H1 (cell line): ENCODE results near the gene SMURF2.

Experiments used
- BACH1 ChIP-seq: IDR thresholded peaks from 2 replicates; pipeline ENCODE4 v1.6.1; 2012; ENCODE audit warnings: low read length, improper control_type of control experiment
- BCL11A ChIP-seq, 2 experiments: IDR thresholded peaks; one replicate each; pipeline ENCODE4 v1.6.1; 2011; ENCODE audit warnings: low read depth in 2 of 2, low read length in 2 of 2, mild to moderate bottlenecking in 2 of 2
- BRCA1 ChIP-seq: IDR thresholded peaks from 2 replicates; pipeline ENCODE4 v1.6.1; 2012; ENCODE audit warnings: low read depth, low read length, improper control_type of control experiment
- CBX5 ChIP-seq: fragments of 300-800, 300-1000 bp; sonication (generic); IDR thresholded peaks from 2 replicates; pipeline ENCODE4 v1.7.1; 2016; ENCODE audit warnings: antibody characterized with exemption, low read length, low read depth
- EP300 ChIP-seq, 2 experiments: IDR thresholded peaks; 1 replicate in 1 of 2; 2 replicates in 1 of 2; pipeline ENCODE4 v1.6.1; 2011 to 2012; ENCODE audit warnings: low read depth in 2 of 2, low read length in 2 of 2, mild to moderate bottlenecking in 2 of 2, borderline replicate concordance in 1 of 2, inconsistent platforms in 1 of 2, moderate library complexity in 1 of 2
- POLR2AphosphoS5 ChIP-seq: IDR thresholded peaks from 2 replicates; pipeline ENCODE4 v1.6.1; 2011; ENCODE audit warnings: low read depth, low read length
- RXRA ChIP-seq: IDR thresholded peaks from 2 replicates; pipeline ENCODE4 v1.6.1; 2011; ENCODE audit warnings: low read depth, mild to moderate bottlenecking, low read length, moderate library complexity; ENCODE audit not compliant: insufficient read depth
- SUZ12 ChIP-seq: fragments of 200-600 bp; sonication (generic); IDR thresholded peaks from 2 replicates; pipeline ENCODE4 v1.6.1; 2012; ENCODE audit warnings: mild to moderate bottlenecking, inconsistent platforms, low read length, moderate library complexity, mixed read lengths
- TF ChIP-seq, protein P1 (sequence below), 3 experiments: IDR thresholded peaks; 1 replicate in 2 of 3; 2 replicates in 1 of 3; pipeline versions ENCODE4 v1.5.1 to v1.6.1; 2011; ENCODE audit warnings: low read length in 3 of 3, mild to moderate bottlenecking in 3 of 3, inconsistent platforms in 2 of 3, low read depth in 1 of 3, moderate library complexity in 1 of 3; ENCODE audit not compliant: insufficient read depth in 1 of 3; ENCODE audit errors: control extremely low read depth in 1 of 3
- TF ChIP-seq, protein P2 (sequence below): IDR thresholded peaks from 2 replicates; pipeline ENCODE4 v1.6.1; 2012; ENCODE audit warnings: inconsistent platforms

DNA sequence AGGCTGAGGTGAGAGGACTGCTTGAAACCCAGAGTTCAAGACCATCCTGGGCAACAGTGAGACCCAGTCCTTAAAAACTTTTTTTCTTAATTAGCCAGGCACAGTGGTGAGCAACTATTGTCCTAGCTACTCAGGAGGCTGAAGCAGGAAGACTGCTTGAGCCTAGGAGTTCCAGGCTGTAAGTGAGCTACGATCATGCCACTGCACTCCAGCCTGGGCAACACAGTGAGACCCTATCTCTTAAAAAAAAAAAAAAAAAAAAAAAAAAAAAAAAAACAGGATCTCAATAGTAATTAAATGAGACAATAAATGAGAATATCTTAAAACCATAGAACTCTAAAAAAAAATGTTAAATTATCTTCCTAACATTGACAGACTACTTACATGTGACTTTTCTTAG is 14.3 kb downstream of the SMURF2 start:
- TF ChIP-seq, protein P1, sequence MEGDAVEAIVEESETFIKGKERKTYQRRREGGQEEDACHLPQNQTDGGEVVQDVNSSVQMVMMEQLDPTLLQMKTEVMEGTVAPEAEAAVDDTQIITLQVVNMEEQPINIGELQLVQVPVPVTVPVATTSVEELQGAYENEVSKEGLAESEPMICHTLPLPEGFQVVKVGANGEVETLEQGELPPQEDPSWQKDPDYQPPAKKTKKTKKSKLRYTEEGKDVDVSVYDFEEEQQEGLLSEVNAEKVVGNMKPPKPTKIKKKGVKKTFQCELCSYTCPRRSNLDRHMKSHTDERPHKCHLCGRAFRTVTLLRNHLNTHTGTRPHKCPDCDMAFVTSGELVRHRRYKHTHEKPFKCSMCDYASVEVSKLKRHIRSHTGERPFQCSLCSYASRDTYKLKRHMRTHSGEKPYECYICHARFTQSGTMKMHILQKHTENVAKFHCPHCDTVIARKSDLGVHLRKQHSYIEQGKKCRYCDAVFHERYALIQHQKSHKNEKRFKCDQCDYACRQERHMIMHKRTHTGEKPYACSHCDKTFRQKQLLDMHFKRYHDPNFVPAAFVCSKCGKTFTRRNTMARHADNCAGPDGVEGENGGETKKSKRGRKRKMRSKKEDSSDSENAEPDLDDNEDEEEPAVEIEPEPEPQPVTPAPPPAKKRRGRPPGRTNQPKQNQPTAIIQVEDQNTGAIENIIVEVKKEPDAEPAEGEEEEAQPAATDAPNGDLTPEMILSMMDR (IDR thresholded peaks at IDR 0.05; ENCODE audit: control extremely low read depth in 1 of 3, insufficient read depth in 1 of 3, low read depth in 1 of 3, low read length in 3 of 3), result no peak
- TF ChIP-seq SUZ12 (no peak), CBX5 (no peak), BACH1 (no peak), BCL11A (IDR thresholded peaks at IDR 0.05; ENCODE audit: low read depth in 2 of 2, low read length in 2 of 2) (no peak), EP300 (IDR thresholded peaks at IDR 0.05; ENCODE audit: borderline replicate concordance in 1 of 2, low read depth in 2 of 2, low read length in 2 of 2) (no peak), BRCA1 (no peak), RXRA (no peak), POLR2AphosphoS5 (no peak)
- TF ChIP-seq, protein P2, sequence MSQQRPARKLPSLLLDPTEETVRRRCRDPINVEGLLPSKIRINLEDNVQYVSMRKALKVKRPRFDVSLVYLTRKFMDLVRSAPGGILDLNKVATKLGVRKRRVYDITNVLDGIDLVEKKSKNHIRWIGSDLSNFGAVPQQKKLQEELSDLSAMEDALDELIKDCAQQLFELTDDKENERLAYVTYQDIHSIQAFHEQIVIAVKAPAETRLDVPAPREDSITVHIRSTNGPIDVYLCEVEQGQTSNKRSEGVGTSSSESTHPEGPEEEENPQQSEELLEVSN, result no peak
